NCI-H187 treated with DMSO at 0.1 percent for 48 hours (cell line): Measurements from ENCODE around the gene TM7SF2.
"Not testable (repeated sequence)": the region's sequence is repeated elsewhere in the genome, so short reads cannot be mapped to it uniquely, and the experiment has no call there.

Experiments used
- DNase-seq: peaks from one replicate; lab custom pipeline; 2025; lab: John Stamatoyannopoulos, UW

TM7SF2 gene

DNA sequence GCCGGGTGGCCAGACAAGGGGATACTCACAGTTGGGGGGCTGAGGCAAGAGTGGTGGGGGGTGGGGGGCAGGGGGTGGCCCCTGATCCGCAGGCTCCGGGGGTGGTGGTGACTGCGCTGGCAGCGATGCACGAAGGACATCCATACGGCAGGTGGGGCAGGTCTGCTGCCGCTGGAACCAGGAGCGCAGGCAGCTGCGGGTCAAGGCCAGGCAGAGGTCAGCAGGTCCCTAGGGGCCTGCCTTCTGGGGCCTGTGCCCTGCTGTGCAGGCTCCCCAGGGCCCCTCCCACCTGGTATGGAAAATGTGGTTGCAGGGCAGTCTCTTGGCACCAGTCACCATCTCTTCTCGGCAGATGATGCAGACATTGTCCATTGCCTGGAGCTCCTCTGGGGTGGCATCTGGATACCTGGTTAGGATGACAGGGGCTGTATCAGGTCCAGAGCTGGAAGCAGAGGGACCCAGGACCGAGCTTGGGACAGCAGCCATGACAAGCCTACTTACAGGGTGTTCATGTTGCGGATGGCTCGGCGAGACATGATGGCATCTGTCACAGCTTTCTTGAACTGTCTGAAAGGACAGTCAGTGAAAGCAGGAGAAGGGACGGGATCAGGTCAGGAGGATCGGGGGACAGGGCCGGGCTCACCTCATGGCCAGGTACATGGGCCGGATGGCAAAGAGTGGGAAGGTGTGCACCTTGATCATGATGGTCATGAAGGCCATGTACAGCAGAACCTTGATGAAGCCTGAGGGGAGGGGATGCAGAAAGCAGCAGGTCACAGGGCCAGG lies 19.2 kb downstream of the TM7SF2 start:
- no peak for DNase-seq

DNA sequence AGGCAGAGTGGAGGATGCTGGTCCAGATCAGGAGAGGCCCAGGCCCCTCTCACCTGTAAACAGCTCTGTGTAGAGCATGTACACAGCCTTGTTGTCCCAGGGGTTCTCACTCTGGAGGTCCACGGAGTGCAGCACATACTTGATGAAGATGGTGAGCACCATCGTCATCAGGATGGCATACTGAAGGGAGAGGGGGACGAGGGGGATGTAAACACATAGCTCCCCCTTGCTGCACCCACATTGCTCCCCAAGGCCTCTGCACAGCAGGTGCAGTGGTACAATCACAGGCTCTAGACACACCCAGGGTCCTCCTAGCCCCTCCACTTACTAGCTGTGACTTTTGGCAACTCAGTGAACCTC lies 19.7 kb downstream of the TM7SF2 start:
- DNase-seq, result no peak

GRCh38 chr11:65131895-65132237 lies 20.2 kb downstream of the TM7SF2 start:
- DNase-seq, result no peak

GRCh38 chr11:65132238-65132987 lies 20.7 kb downstream of the TM7SF2 start:
- no peak for DNase-seq

- DNase-seq, result no peak
Measured at GRCh38 chr11:65132988-65133700, 21.5 kb downstream of the TM7SF2 start.

GRCh38 chr11:65133724-65134123 lies 22.1 kb downstream of the TM7SF2 start:
- DNase-seq, result no peak

DNA sequence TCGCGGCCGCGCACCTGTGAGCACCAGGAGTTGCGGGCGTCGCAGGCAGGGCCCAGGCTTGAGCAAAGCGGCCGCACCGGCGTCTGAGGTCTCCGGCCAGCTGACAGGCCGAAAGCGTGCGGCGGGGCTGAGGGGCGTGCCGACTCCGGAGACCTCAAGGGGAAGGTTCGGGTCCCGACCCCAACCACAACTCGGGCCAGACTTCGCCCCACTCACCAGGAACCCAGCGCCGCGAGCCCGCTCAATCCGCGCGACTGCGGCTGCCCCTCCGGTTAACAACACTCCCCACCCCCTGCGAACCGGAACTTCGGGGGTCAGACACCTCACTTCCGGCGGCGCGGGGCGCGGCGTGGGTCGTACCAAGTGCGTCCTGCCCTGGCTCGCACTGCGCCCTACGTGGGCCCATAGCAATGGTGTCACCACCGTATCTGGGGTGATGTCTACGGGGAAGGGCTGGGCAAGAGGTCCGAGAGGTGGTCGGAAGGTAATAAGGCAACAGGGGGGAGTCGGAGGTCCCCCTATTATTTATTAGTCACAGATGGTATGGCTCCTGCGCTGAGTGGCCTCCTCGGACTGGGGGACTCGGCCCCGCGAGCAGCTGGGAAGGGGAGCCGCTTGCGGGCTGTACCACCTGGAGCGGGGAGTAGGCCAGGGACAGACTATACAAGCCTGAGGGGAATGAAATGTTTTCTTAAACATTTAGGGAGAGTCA lies 22.7 kb downstream of the TM7SF2 start, which contains the start of gene SYVN1:
SYVN1 (minus strand) TSS at position 280 of the 712 bp plus-strand sequence. CDS start 918 bp downstream, outside the sequence.
- no peak for DNase-seq

DNA sequence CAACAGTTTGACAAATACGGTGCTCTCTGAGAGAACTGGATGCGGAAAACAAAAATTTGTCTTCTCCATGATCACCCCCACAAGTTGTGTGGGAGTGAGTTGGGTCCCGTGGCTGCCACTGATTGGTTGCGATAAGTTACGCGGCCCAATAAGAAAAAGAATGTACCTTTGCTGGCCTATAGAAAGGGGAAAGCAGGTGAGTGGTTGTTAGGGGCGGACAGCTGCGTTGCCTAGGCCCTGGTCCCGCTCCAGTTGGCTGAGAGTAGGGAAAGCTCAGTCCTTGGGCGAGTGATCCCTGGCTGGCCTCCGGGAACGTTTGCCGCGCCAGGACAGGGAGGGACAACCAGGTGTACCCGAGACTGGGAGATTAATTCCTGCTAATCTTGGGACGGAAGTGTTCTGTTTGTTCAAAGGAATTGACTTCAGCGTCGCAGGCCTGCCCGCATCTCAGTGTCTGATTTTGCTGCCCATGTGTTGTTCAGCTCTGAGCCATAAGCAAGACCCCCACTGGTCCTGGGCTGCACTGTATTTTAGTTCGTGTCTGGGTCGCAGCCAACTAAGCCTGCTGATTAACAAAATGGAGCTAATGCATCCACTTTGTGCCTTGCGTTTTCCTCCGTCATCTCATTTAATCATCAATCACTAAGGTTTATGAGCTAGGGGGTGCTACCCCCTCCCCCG lies 23.4 kb downstream of the TM7SF2 start:
- DNase-seq, result peak; percentile 96

DNA sequence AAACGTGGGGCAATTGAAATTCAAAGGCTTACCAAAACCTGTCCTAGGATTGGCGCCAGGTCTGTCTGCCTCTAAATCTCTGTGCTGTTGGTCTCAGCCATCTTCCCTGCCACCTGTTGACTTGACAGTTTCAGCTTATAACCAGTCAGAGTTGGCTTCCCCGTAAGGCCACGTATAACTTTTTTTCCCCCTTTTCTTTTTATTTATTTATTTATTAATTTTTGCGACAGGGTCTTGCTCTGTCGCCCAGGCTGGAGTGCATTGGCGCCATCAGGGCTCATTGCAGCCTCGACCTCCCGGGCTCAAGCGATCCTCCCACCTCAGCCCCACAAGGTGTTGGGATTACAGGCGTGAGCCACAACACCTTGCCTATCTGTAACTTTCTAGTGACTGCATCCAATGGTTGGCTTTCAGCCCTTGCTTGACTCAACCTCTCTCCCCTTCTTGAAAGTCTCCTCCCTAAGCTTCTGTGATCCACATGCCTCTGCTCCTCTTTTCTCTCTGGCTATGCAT lies 24.0 kb downstream of the TM7SF2 start:
- DNase-seq, result no peak

GRCh38 chr11:65136515-65137096 lies 24.9 kb downstream of the TM7SF2 start:
- no peak for DNase-seq

- no peak for DNase-seq
Measured at GRCh38 chr11:65141896-65142494, 30.3 kb downstream of the TM7SF2 start.

DNA sequence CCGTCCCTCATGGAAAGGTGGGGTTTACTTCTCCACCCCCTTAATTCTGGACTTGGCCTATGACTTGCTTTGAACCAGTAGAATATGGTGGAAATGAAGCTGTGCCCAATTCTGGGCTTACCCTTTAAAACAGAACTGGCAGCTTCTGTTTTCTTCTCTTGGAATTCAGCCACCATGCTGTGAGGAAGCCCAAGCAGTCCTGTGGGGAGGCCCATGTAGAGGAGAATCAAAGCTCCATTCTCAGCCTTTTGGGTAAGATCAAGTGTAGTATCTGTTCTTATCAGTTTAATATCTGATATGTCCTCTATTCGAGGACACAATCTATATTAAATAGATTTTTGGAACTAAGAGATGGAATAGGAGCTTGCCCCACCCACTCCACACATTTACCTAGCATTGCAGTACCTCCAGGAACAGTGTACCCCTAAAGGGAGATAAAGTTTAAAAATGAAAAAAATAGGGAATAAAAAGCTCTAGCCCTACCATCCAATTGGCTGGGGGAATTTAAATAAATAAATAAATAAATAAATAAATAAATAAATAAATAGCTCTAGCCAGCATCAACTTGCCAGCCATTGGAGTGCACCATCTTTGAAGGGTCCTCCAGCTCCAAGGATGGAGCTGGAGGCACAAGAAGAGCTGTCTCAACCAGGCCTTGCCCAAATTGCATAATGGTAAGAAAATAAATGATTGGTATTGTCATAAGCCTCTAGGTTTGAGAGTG lies 35.8 kb downstream of the TM7SF2 start:
- DNase-seq, result no peak

GRCh38 chr11:65148657-65149056 lies 37.0 kb downstream of the TM7SF2 start:
- DNase-seq, result no peak

GRCh38 chr11:65150131-65150508 lies 38.4 kb downstream of the TM7SF2 start:
- DNase-seq, result not testable (repeated sequence)

- DNase-seq, result no peak
Measured at GRCh38 chr11:65150509-65151299, 39.0 kb downstream of the TM7SF2 start.

DNA sequence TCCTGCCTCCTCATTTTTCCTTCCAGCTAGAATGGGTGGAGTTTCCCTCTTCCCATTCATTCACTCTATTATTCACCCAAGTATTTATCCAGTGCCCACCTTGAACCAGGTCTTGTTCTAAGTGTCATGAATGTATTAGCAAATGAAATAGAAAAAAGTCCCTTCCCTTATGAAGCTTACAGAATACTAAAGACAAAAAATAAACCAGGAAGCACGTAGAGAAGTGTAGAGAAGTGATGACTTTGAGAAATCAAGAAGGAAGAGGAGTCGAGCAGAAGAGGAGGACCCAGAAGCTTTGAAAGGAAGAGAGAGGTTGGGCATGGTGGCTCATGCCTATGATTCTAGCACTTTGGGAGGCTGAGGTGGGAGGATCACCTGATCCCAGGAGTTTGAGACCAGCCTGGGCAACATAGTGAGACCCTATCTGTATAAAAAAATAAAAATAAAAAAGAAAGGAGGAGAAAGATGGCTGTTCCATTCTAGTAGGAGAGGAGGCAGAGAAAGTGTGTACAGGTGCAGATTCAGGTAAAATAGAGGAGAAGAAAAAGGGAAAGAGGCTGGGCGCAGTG lies 39.7 kb downstream of the TM7SF2 start:
- no peak for DNase-seq

DNA sequence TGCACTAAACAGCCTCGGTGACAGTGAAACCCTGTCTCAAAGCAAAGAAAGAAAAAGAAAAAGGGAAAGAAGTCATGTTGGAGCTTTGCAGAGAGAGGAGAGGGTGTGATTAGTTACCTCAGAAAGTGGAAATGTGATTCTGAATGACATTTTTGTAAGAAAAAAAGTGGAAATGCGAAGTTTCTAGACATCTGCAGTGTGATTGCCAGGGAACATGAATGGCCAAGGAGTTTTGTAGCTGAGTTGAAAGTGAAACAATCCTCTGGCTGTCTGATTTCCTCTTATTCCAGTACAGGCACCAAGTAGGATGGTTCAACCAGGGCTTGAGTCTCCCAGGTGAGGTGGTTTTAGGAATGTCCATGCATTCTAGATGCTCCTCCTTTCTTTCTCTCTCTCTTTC lies 40.5 kb downstream of the TM7SF2 start:
- DNase-seq, result no peak

GRCh38 chr11:65156256-65156655 lies 44.6 kb downstream of the TM7SF2 start:
- DNase-seq, result no peak

DNA sequence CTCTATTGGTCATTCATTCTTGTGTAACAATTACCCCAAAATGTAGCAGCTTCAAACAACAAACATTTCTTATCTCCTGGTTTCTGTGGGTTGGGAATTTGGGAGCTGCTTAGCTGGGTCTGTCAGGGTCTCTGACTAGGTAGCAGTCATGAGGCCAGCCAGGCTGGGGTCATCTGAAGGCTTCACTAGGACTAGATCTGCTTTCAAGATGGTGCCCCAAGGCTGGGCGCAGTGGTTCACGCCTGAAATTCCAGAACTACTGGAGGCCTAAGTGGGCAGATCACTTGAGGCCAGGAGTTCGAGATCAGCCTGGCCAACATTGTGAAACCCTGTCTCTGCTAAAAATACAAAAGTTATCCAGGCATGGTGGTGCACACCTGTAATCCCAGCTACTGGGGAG lies 45.3 kb downstream of the TM7SF2 start:
- no peak for DNase-seq
